HG03095 (cell line): ENCODE data around the gene RNF32.

Source experiments
- ATAC-seq: cut with Tn5 transposase; IDR thresholded peaks from one replicate; pipeline ENCODE4 v1.9.1; 2021; ENCODE audit warnings: moderate library complexity; ENCODE audit not compliant: unreplicated experiment

RNF32 gene

GRCh38 chr7:156725936-156726335, 85.4 kb downstream of the RNF32 start:
- no peak for ATAC-seq
